Left lobe of liver (tissue), 2 donors: ENCODE data around the gene PRICKLE2. TPM values are rescaled to one million over a fixed set of nuclear protein-coding genes. Genes with fewer than 3 reads are reported as not detected.

Experiments
- ATAC-seq: fragments of 200-7000 bp; cut with Tn5 transposase; one replicate; pipeline ENCODE4 v1.9.1; 2020; ENCODE audit warnings: mild to moderate bottlenecking, moderate library complexity
- DNase-seq: peaks from one replicate; pipeline ENCODE4 v3.0.0-alpha.2; 2020; ENCODE audit warnings: low spot score
- total RNA-seq: library from RNA; stranded (reverse); gene quantifications from one replicate; pipeline ENCODE4 v1.2.1, GENCODE V29; 2021
- donor health status: DM: no; HTN: no; CAD: no; lungs with moderate emphysema.
- donor health status: DM: no; HTN: yes; CAD: no.

The PRICKLE2 gene
- total RNA-seq, 1 donor from 2014 or later, result 3.6 TPM

DNA sequence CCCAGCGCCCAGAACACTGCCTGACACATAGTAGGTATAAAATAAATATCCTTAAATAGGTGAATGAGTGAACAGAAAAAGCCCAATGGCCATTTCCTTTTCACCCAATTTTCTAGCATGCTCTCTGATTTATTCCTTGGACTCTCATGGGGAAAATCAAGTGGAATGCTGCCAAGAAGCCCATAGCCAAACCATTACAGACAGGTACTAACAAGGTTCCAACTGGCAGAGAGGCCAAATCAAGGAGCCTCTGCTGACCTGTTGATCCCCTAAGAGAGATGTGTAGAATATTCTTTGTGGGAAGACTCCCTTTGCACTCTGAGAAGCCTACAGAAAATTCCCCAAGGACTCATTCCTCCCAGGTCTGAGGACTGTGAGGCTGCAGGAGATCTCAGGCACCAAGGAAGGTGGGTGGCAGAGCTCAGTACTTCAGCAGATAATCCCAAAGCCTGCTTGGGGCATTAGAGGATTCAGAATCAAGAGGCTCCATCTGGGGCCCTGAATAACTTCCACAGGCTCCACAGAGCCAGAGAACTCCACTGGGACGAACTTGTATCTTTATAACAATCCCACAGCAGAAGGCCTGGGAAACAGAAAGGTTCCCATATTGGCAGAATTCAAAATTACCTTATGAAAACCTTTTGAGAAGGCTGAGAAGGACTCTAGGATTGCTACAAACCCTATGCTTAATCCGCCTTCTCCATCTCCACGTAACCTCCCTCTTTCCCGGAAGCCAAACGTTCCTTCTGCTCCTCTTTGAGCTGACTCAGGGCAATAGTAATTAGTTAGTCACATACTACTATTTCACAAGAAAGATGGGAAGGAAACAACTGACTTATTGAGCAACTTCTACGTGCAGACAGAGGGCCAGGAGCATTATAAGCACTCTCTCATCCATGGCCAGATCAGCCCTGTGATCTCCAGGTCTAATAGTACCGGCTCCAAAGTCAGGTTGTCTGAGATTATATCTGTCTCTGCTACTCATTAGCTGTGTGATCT is 34.5 kb downstream of the PRICKLE2 start:
- ATAC-seq (no peak), DNase-seq (no peak)

DNA sequence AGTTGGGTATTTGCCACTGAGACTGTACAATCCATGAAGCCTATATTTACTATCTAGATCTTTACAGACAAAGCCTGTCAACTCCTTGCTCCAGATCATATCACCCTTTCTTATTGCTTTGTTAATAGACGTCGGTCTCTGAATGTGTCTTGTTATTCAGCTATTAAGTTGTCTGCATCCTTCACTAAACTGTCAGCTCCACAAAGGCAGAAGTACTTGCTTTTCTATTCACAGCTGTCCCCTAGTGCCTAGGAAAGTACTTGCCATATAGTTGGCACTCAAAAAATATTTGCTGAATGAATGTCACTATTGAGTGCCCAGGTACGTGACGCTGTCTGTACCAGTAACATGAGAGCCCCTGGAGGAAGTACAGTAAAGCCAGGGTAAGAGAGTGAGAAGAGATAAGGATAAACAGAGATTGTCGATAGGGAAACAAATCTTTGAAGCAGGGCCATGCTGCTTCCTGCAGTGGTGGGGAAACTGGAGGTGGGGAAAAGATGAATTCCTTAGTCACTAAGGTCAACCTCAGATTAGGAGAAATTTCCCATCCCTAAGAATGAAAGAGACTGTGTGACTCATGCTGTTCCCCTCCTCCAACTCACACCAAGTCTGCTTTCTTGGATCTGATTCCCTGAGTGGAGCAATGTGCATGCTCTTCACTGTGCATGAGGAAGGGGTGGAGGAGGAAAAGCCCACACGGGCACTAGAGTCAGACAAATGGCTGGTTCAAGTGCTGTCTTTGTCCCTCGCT is 36.3 kb downstream of the PRICKLE2 start:
- no peak for ATAC-seq
- DNase-seq, result no peak

DNA sequence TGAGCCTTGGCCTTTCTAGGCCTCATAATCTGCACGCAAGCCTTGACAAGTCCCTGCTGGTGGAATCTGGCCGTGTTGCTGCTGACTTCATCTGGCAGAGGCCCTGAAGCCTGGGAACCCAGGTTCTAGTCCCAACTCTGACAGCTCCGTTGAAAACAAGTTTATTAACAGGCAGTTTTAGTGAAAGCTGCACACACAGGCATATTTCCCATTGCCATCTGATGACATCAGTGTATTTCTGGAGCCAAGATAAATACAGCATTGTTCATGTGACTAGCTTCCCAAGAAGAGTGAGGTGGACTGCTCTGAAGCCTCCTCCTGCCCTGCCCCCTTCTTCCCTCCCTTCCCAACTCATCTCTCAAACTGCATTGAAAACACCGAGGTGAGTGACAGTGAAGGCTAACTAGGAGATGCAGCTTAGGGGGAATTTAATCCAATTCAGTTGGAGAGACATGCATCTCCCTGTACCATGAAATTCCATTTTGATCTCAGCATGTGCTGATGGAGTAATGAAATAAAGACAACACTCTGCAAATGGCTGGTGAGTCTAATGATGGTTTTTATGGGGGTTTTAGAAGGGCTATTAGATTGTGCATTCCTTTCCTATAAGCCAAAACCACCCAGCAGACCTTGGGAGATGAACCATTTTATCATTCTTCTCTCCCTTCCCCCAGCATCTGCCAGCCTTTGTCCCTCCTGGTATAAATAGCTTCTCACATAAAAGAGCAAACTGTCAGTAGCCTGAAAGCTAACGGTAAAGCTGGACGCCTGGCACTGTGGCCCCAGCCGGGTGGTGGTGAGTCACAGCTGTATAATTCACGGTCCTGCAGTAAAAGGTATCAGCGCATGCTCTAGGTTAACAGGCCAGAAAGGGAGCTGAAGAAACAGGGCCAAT is 38.0 kb downstream of the PRICKLE2 start:
- ATAC-seq (peak; percentile 80), DNase-seq (no peak)

DNA sequence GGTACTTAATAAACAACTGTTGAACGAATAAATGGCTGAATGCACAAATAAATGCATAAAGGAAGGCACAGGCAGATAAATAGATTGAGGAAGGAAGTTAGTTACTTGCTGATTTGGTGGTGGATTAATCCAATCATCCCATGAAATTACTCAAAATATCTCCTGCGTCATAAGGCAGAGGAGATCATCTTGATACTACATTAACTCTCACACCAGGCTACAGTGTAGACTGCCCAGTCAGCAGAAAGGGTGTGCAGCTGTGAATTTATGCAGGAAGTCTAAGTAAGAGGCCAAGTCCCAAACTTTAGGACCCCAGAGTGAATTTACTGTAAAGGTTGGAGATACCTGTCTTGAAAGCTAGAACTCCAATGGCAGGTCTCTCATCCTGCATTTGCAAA is 38.6 kb downstream of the PRICKLE2 start:
- no peak for DNase-seq
- ATAC-seq, result no peak

DNA sequence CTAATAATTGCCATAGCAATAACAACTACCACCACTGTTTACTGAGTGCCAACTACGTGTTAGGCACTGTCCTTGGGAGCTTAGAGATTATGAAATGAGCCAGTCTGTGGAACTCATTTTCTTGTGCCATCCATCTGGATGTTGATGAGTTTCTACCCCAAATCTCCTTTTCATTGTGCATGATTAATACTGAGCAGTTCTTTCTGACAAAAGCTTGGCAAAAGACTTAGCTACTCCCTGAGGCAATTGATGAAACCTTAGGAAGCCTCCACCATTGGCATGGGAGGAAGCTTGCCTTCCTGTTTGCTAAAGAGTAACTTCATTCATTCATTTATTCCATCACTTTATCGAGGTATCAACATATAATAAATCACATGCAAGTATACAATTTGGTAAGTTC is 39.8 kb downstream of the PRICKLE2 start:
- ATAC-seq (no peak), DNase-seq (no peak)

DNA sequence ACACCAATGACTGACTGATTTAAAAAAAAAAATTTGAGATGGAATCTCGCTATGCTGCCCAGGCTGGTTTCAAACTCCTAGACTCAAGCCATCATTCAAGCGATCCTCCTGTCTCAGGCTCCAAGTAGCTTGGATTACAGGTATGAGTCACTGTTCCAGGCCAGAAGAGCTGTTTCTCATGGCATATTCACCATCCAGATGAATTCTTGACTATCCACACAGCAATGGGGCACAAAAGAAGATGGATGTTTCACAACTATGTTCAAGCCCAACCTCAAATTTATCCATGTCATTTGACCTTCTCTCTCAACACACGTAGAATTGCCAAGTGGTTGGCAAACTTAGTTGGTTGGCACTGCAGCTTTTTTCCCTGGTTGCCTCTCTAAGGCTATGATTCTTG is 40.6 kb downstream of the PRICKLE2 start:
- DNase-seq, result no peak
- ATAC-seq, result peak; percentile 44

DNA sequence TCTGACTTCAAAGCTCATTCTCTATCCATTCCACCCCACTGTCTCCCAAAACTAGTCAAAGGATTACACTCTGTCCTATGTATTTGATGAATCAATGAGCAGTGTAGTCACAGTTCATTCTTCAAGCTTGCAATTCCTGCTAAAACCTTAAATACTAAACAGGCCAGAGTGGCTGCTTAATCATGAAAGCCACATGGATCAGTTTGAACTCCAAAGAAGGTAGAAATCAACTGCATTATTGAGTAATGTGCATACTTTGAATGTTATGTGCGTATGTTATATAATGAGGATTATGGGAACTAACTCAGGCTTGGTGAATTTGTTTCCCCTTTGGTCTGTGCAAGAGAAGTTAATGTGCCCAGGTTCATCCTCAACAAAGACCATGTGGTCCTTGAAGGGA is 45.4 kb downstream of the PRICKLE2 start:
- no peak for DNase-seq
- ATAC-seq, result peak; percentile 23

DNA sequence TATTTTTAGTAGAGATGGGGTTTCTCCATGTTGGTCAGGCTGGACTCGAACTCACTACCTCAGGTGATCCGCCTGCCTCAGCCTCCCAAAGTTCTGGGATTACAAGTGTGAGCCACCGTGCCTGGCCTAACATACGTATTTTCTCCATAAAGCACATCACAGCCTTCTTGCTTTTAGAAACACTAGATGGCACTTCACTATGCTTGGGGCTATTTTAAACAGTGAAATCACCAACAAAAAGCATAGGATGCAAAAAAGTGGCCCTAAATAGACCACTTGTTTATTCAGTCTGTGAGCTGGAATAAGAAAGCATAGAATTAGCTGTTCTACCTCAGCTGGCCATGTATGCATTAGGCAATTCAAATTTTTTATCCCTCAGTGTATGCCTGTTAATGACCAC is 46.0 kb downstream of the PRICKLE2 start:
- ATAC-seq (peak; percentile 37), DNase-seq (no peak)

DNA sequence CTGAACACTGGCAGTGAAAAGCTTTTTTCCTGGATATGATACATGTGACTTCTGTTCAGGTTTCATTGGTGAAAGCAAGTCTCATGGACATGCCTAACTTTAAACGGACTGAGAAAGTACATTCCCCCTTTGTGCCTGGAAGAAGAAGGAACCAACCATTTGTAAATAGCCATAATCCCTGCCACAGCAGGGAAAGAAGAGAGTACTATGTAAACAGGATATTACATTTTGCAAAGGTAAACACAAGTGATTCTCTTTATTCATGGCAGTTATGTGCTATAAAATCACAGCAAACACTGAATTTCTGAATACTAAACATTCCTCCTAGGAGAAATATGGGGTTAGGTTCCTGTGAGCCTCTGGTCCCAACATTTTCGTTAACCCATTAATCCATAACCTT is 46.8 kb downstream of the PRICKLE2 start:
- no peak for DNase-seq
- ATAC-seq, result no peak

DNA sequence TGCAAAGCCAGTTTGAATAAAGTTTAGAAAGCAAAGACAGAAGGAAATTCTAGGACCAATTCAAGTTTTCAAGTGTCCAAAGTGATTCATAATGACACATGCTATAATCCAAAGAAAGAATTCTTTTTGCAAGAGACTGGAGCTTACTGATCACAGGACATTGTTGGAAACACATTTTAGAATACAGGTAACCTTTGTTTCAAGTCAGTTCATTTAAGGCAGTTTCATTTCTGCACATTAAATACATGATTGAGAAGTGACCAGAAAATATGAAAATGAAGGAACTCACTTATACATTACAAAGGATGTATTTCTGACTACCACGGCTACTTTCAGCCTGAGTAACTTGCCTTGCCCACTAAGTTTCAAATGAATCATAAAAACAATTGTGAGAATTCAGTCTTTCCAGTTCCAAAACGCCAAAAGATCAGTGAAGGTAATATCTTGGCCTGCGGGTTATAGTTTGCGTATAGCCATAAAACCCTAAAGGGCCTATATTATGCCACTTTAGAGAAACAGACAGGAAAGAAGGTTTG is 48.7 kb downstream of the PRICKLE2 start:
- ATAC-seq, result no peak

DNA sequence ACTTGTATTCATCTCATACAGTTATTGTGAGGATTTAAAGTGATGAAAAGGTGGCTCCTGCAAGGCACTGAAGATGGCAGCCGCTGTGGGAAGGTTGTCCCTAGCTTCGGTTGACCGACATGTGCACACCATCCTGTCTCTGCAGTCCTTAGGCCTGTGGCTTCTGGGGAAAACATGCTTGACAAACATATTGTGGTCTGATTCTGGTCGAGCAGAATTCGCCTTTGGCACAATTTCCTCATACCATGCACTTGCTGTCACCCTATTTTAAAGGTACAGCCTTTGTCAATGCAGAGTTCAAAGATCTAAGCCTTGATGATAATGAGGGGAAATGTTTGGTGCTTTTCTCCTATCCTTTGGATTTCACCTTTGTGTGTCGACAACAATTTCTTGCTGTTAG is 50.9 kb downstream of the PRICKLE2 start:
- ATAC-seq (no peak), DNase-seq (no peak)

More for the DNA sequence above, 48.7 kb downstream of the PRICKLE2 start:
- no peak for DNase-seq

DNA sequence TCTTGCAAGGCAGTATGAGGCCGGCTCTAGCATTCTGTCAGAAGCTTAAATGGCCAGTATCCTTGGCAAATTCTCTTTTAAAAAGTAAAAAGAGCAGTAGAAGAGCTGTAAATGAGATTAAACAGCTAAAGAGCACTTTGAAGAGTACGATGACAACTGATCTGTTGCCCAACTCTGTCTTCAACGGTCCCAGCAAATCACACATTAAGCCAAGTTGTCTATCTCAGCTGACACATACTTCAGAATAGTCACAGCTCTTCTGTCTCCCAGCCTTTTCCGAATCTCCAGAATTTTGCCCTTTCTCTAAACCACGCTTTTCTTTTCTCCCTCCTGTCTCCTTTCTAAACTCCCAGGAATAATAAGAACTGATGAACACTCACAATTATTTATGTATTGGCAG is 51.7 kb downstream of the PRICKLE2 start:
- DNase-seq, result no peak
- ATAC-seq, result no peak

DNA sequence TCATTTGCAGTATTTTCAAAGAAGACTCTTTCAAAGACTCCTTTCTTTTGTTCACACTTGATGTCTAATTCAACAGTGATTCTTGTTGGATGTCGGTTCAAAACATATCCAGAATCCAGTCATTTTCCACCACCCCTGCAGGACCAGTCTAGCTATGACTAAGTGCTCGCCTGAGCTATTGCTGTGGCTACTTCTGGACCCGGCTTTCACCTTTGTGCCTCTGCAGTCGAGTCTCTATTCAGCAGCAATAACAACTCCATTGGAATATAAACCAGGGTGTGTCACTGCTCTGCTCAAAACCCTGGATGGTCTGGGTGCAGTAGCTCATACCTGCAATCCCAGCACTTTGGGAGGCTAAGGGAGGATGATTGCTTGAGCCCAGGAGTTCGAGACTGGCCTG is 55.0 kb downstream of the PRICKLE2 start:
- ATAC-seq, result no peak

DNA sequence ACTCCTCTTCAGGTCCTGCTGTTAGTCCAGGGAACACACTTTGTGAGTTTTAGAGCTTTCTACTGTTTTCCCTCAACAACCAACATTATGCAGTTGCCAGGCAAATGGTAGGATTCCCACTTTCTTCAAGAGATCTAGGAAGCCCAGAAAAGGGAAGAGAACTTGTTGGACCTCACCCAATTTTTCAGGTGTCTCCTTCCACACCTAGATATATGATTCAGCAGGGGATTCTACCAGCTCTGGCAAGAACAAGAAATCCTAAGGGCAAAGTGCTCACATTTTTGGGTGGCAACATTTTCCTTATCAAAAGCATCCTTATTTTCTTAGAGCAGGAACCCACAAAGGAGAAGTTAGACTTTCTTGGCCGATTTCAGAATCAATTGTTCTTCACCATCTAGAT is 57.4 kb downstream of the PRICKLE2 start:
- ATAC-seq, result no peak

More for the DNA sequence above, 55.0 kb downstream of the PRICKLE2 start:
- no peak for DNase-seq

DNA sequence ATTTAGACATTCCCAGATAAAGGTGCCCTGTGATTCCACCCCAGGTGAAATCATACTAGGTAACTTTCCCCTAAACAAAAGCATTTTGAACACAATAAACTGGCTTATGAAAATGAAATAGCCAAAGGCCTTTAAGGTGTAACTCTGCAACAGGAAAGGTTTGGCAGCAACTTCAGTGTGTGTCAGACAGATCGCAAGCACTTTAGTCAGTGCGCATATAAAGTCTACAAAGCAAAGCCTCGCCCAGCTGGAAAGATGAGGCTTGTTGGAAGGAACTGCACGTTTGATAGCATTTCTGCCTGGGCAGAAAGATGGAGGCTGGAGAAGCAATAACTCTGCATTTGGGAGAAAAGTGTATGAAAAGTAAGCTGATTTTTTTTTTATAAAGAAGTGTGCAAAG is 57.9 kb downstream of the PRICKLE2 start:
- DNase-seq, result no peak
- no peak for ATAC-seq

More for the DNA sequence above, 57.4 kb downstream of the PRICKLE2 start:
- DNase-seq, result no peak

DNA sequence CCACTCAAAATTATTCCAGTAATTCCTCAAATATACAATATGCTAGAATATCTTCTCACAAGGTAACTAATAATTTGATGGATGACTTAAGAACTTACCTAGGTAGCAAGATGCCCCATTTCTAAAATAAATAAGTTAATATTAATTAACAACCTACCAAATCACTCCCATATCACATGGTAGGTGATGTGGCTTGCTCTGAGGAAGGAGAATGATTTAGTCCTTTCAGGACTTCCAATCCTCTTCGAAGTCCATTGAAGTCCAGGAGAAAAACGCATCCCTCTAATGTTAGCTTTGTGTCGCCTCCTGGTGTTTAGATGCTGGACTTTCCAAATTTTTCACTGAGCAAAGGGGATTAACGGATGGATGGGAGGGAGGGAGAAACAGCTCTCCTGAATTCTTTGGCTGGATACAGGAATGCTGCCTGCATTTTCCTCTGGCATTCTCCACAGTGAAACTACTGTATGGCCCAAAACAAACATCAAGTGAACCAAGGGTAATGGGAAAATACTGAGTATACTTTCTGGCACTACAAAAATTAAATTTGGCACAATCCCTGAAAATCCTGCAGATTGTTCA is 58.6 kb downstream of the PRICKLE2 start:
- ATAC-seq (no peak), DNase-seq (no peak)

DNA sequence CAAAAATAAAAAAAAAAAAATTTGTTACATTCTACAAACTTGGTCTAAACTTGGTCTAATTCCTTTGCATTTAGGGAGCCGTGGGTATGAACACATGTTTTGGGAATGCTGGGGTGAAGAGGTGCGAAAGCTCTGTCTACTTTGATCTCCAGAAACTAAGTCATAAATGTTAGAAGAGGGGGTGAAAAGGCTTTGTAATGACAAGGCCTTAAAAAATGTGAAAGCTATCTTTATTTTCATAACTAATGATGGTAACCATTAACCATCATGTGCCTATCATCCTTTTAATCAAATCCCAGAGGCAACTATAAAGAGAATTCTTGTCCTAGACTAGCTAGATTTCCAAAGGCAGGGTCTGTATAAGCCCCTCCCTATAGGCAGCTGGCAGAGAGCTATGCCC is 60.9 kb downstream of the PRICKLE2 start:
- no peak for DNase-seq
- ATAC-seq, result no peak

DNA sequence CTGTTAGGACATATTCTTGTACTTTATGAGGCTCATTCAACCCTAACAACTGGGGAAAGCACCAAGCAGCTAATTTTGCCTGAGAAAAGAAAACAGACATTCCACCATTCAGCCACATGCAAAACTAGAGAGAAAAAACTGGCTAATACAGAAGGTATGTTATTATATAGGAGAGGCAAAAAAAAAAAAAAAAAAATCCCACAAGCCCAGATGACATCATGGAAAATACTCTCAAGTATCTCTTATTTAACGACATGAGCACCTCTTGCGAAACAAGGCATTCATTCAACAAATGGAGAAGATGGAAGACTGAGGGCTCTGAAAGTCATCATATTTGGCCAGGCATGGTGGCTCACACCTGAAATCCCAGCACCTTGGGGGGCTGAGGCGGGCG is 61.5 kb downstream of the PRICKLE2 start:
- ATAC-seq (no peak), DNase-seq (no peak)

DNA sequence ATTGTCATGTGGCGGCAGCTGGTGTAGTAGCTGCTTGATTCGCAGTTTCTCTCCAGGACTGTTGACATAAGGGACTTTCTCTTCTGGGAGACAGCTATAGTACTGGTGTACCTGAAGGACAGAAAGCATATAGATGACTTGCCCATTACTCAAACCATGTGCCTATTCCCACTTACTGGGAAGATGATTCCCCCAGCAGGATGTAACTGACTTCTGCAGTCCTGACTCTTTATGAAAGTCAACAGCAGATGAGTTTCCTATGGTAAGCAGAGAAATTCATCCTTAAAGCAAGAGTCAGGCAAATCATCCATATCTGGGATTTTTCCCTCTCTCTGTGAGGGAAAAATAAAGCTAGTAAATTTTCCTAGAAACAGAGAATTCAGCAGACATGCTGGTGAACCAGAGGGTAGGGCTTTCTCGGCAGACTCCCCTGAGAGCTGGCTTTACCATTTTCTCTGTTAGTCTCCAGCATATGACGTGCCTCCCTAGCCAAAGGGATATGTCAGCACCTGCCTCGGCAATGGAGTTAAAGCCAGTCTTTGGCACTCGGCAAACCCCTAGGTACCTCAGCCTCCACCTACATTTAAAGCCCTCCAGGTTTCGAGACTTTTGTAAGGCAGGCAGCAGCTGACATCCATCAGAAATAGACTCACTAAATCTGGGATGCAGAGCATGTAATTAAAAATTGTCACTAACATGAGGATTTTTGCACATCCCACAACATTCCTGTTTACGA is 62.1 kb downstream of the PRICKLE2 start:
- DNase-seq, result no peak
- ATAC-seq, result no peak
